Measurements from ENCODE around the gene MYOZ3. TPM values are rescaled to one million over a fixed set of nuclear protein-coding genes. Genes with fewer than 3 reads are reported as not detected.

Gene MYOZ3
- total and polyA plus RNA-seq, 2 of the 8 experiments (the other 6 are each of a cell fraction or from before 2014, with no cell fraction given) = 9.6 to 19.1 TPM

GRCh38 chr5:150647275-150648251 is 13.5 kb upstream of the MYOZ3 start:
- Histone ChIP-seq H4K91ac (replicated peaks; ENCODE audit: insufficient read length, low read length) (no peak overlapping the region), H3K23me2 (ENCODE audit: low read depth, low read length) (no peaks in the 10 kb centered on the region), H2BK12ac (ENCODE audit: low read depth, low read length) (peak overlapping the region; percentile 43; the same call in 1 of the 2 replicates), H4K8ac (ENCODE audit: extremely low read depth, insufficient read depth, low read length) (no peak overlapping the region; the same call in 1 of the 2 replicates), H3K4me1 (replicated peaks in 1 of 4; ENCODE audit: control insufficient read depth in 3 of 4, insufficient read depth in 4 of 4, low read length in 3 of 4) (peaks cover 0 to 6% (median 5%) of the 10 kb centered on the region in 4 experiments; a peak in 4 of 7 replicates), H2AK5ac (ENCODE audit: low read depth, low read length) (no peak overlapping the region), H3K79me1 (ENCODE audit: low read depth, low read length) (no peaks in the 10 kb centered on the region), H3K4me2 (ENCODE audit: insufficient read depth in 1 of 2, low read depth in 2 of 2, low read length in 2 of 2) (no peak overlapping the region), H3K56ac (replicated peaks; ENCODE audit: insufficient read length, low read depth, low read length) (no peak overlapping the region), H3K9ac (replicated peaks in 1 of 4; ENCODE audit: extremely low read depth in 1 of 4, low read depth in 3 of 4, low read length in 3 of 4) (no peak overlapping the region), H3K27me3 (replicated peaks in 1 of 4; ENCODE audit: control insufficient read depth in 3 of 4, extremely low read depth in 1 of 4, insufficient read depth in 3 of 4, low read length in 3 of 4) (no peaks in the 10 kb centered on the region), H3K18ac (ENCODE audit: extremely low read depth, low read length) (no peak overlapping the region), H4K5ac (ENCODE audit: insufficient read length, low read depth, low read length) (no peak overlapping the region), H2BK15ac (ENCODE audit: low read length) (no peak overlapping the region), H3K79me2 (ENCODE audit: control insufficient read depth in 1 of 2, insufficient read depth in 2 of 2, low read length in 2 of 2) (no peaks in the 10 kb centered on the region), H4K20me1 (replicated peaks in 1 of 2; ENCODE audit: control insufficient read depth in 1 of 2, insufficient read depth in 2 of 2, low read length in 2 of 2) (no peaks in the 10 kb centered on the region), H3K27ac (ENCODE audit: low read depth, low read length) (no peak overlapping the region), H2AFZ (ENCODE audit: low read length) (no peak overlapping the region), H2BK5ac (ENCODE audit: low read depth, low read length) (no peak overlapping the region), H3K14ac (ENCODE audit: insufficient read length) (no peak overlapping the region), H3K36me3 (ENCODE audit: control insufficient read depth in 2 of 4, insufficient read depth in 4 of 4, low read length in 3 of 4) (no peaks in the 10 kb centered on the region), H2BK20ac (ENCODE audit: low read length) (no peak overlapping the region), H2BK120ac (replicated peaks; ENCODE audit: low read depth, low read length) (no peak overlapping the region), H3K9me3 (ENCODE audit: insufficient read depth in 2 of 2, low read depth in 1 of 2, low read length in 1 of 2) (no peaks in the 10 kb centered on the region), H3K4me3 (ENCODE audit: extremely low read depth in 1 of 4, insufficient read depth in 2 of 4, low read depth in 3 of 4, low read length in 4 of 4) (no peak overlapping the region), H3K23ac (ENCODE audit: insufficient read length) (no peak overlapping the region), H3K4ac (replicated peaks; ENCODE audit: insufficient read length, low read depth, low read length) (no peak overlapping the region)
- DNase-seq (ENCODE audit: low read depth in 1 of 2, low spot score in 2 of 2) = no peak
- no peak for FAIRE-seq
- 92% methylated on average over 24 of the region's 25 CpGs; no CpG with 5 or more reads in 1 of the 2 experiments for WGBS, 2 experiments (ENCODE audit: extremely low coverage in 1 of 2, insufficient coverage in 1 of 2, insufficient read length in 1 of 2, insufficient replicate concordance in 2 of 2, low coverage in 1 of 2, low lambda C conversion rate in 2 of 2, missing lambda C conversion rate in 1 of 2)
- ChIA-PET CTCF (ENCODE audit: partially characterized antibody) (interaction anchor here (0.6 to 20.1 kb wide), 11 partner anchors 2 to 162 kb away, joined by 3 to 303 read pairs (median 4); partner anchors contain the start of genes MYOZ3 and SYNPO), POLR2A (ENCODE audit: partially characterized antibody) (interaction anchor here (1.1 to 1.6 kb wide), 3 partner anchors 8 to 85 kb away, joined by 3 to 4 read pairs (median 3); no protein-coding TSS in a partner anchor)
- TF ChIP-seq RNF2 (IDR thresholded peaks at IDR 0.05; ENCODE audit: borderline replicate concordance, low read depth, low read length, missing control alignments, poor library complexity, severe bottlenecking) = no peak
- no peak for TF ChIP-seq TAF7 (optimal IDR thresholded peaks at IDR 0.05; ENCODE audit: borderline replicate concordance, low read depth, low read length)
- TF ChIP-seq GTF2F1 (IDR thresholded peaks at IDR 0.05; ENCODE audit: borderline replicate concordance, low read depth, low read length) = no peak
- TF ChIP-seq CTBP2 (IDR thresholded peaks at IDR 0.05; ENCODE audit: borderline replicate concordance, insufficient read depth, insufficient read length, low read length) = no peak
- TF ChIP-seq TEAD4 (IDR thresholded peaks at IDR 0.05; ENCODE audit: low read depth, low read length) = no peak
- TF ChIP-seq KDM1A (IDR thresholded peaks at IDR 0.05; ENCODE audit: borderline replicate concordance, low read length) = peak; percentile 49; the same call in 1 of the 2 replicates
- TF ChIP-seq GABPA (IDR thresholded peaks at IDR 0.05; ENCODE audit: borderline replicate concordance, insufficient read depth, low read length) = no peak
